Regular cardiac myocyte (primary cell): ENCODE results near the gene ASCL3. TPM values are rescaled to one million over a fixed set of nuclear protein-coding genes. Genes with fewer than 3 reads are reported as not detected.

Experiments used
- total RNA-seq: library from RNA; depleted of rRNA; stranded (reverse); fragments of >200 nt; gene quantifications from 2 replicates; pipeline ENCODE4 v1.2.3, GENCODE V29; 2014

ASCL3 gene
- total RNA-seq = not detected in 2 replicates

GRCh38 chr11:8942518-8943066 lies at the start of gene ASCL3:
Gene ASCL3 (minus strand): TSS chr11:8943016. CDS start chr11:8938161, 4,855 bp downstream.

GRCh38 chr11:8964324-8965320 lies 21.8 kb upstream of the ASCL3 start, which contains the start of gene TMEM9B:
Gene TMEM9B (minus strand): TSS chr11:8964442. CDS start chr11:8964313, 129 bp downstream.

GRCh38 chr11:8932564-8933180 lies 10.1 kb downstream of the ASCL3 start, which contains the start of gene C11orf16:
Gene C11orf16 (minus strand): TSS chr11:8932947. CDS start chr11:8932308, 639 bp downstream.

GRCh38 chr11:8911029-8911823 lies 31.6 kb downstream of the ASCL3 start, which contains the start of gene AKIP1:
Gene AKIP1 (plus strand): TSS chr11:8911189. CDS start chr11:8911450, 261 bp downstream.

Other genes with a start within 250 kb of the ASCL3 start
- 43.3 and 51.6 TPM in 2 replicates for gene AKIP1, start 31.8 kb downstream of the ASCL3 start, total RNA-seq
- gene C11orf16, start 10.1 kb downstream of the ASCL3 start, total RNA-seq = not detected in 2 replicates
- 58.9 and 62.0 TPM in 2 replicates for gene TMEM9B, start 21.4 kb upstream of the ASCL3 start, total RNA-seq
- 16.6 and 28.2 TPM in 2 replicates for gene NRIP3, start 61.0 kb upstream of the ASCL3 start, total RNA-seq
- gene SCUBE2, start 148.6 kb upstream of the ASCL3 start, total RNA-seq = 1.2 and 1.7 TPM in 2 replicates